WTC11 (cell line): ENCODE results near the gene SLC1A4. TPM values are rescaled to one million over a fixed set of nuclear protein-coding genes. Genes with fewer than 3 reads are reported as not detected.

ENCODE experiments used
- ATAC-seq: fragments of 200-7000 bp; cut with Tn5 transposase; 2 replicates; pipeline ENCODE4 v1.10.0; 2021; ENCODE audit warnings: mild to moderate bottlenecking, moderate library complexity
- CTCF ChIA-PET: fragments of 300-600 bp; sonication (Branson Sonifier 250); formaldehyde crosslinking; loops from one replicate; lab custom pipeline; 2021; ENCODE audit warnings: antibody characterized with exemption; lab: Charles Lee
- POLR2A ChIA-PET: fragments of 350-600 bp; sonication (Branson Sonifier 250); formaldehyde crosslinking; loops from one replicate; lab custom pipeline; 2021; ENCODE audit warnings: antibody characterized with exemption; lab: Charles Lee
- DNase-seq: peaks from one replicate; pipeline ENCODE4 v3.0.0; 2021; ENCODE audit warnings: low spot score
- H3K27ac Mint-ChIP-seq: 2 replicates; pipeline ENCODE4 v1.8.0; 2021; ENCODE audit warnings: mixed read lengths
- H3K27me3 Mint-ChIP-seq: 2 replicates; pipeline ENCODE4 v1.8.0; 2021; ENCODE audit warnings: low read depth, mild to moderate bottlenecking, moderate library complexity, mixed read lengths
- H3K36me3 Mint-ChIP-seq: 2 replicates; pipeline ENCODE4 v1.8.0; 2021; ENCODE audit warnings: mixed read lengths
- H3K4me1 Mint-ChIP-seq: 2 replicates; pipeline ENCODE4 v1.8.0; 2022; ENCODE audit warnings: mixed read lengths
- H3K4me3 Mint-ChIP-seq: 2 replicates; pipeline ENCODE4 v1.8.0; 2021; ENCODE audit warnings: mild to moderate bottlenecking, moderate library complexity, mixed read lengths
- H3K9me3 Mint-ChIP-seq: 2 replicates; pipeline ENCODE4 v1.8.0; 2021; ENCODE audit warnings: mixed read lengths
- CREM ChIP-seq: sonication (generic); formaldehyde crosslinking; IDR thresholded peaks from 2 replicates; pipeline ENCODE4 v1.8.1; 2022; ENCODE audit warnings: mild to moderate bottlenecking, missing genetic modification reagents, moderate library complexity
- EMX1 ChIP-seq: fragments of 250-450 bp; sonication (Bioruptor Pico); IDR thresholded peaks from 2 replicates; pipeline ENCODE4 v1.8.0; 2021; ENCODE audit warnings: mild to moderate bottlenecking
- KAT7 ChIP-seq: sonication (generic); formaldehyde crosslinking; IDR thresholded peaks from 2 replicates; pipeline ENCODE4 v1.8.1; 2023; ENCODE audit warnings: missing genetic modification reagents, mild to moderate bottlenecking, borderline replicate concordance
- MXD4 ChIP-seq: fragments of 250-450 bp; sonication (Bioruptor Pico); IDR thresholded peaks from 2 replicates; pipeline ENCODE4 v1.8.0; 2021; ENCODE audit warnings: mild to moderate bottlenecking, moderate library complexity, borderline replicate concordance
- NFYB ChIP-seq: sonication (generic); formaldehyde crosslinking; conservative IDR thresholded peaks from 2 replicates; pipeline ENCODE4 v1.8.0; 2022; ENCODE audit warnings: low read depth, missing genetic modification reagents
- NR2C2 ChIP-seq: sonication (generic); formaldehyde crosslinking; IDR thresholded peaks from 2 replicates; pipeline ENCODE4 v1.8.0; 2022; ENCODE audit warnings: mild to moderate bottlenecking, missing genetic modification reagents
- RELA ChIP-seq: sonication (generic); formaldehyde crosslinking; IDR thresholded peaks from 2 replicates; pipeline ENCODE4 v1.8.1; 2022; ENCODE audit warnings: missing genetic modification reagents, mild to moderate bottlenecking, borderline replicate concordance
- SOX15 ChIP-seq: fragments of 250-450 bp; sonication (Bioruptor Pico); IDR thresholded peaks from 2 replicates; pipeline ENCODE4 v1.9.0; 2021; ENCODE audit warnings: mild to moderate bottlenecking
- SP1 ChIP-seq: sonication (generic); formaldehyde crosslinking; conservative IDR thresholded peaks from 2 replicates; pipeline ENCODE4 v1.8.1; 2022; ENCODE audit warnings: missing genetic modification reagents
- ZNF263 ChIP-seq: sonication (generic); formaldehyde crosslinking; IDR thresholded peaks from 2 replicates; pipeline ENCODE4 v1.8.1; 2022; ENCODE audit warnings: low read depth, mild to moderate bottlenecking, moderate library complexity, missing genetic modification reagents
- ZNF671 ChIP-seq: fragments of 250-450 bp; sonication (Bioruptor Pico); IDR thresholded peaks from 2 replicates; pipeline ENCODE4 v1.8.0; 2021; ENCODE audit warnings: mild to moderate bottlenecking
- total RNA-seq: library from RNA; stranded (reverse); gene quantifications from 3 replicates; pipeline ENCODE4 v1.2.3, GENCODE V29; 2021
- TF ChIP-seq, protein P1 (sequence below): sonication (generic); formaldehyde crosslinking; IDR thresholded peaks from 2 replicates; pipeline ENCODE4 v1.8.0; 2023; ENCODE audit warnings: missing genetic modification reagents, mild to moderate bottlenecking, borderline replicate concordance
- TF ChIP-seq, protein P2 (sequence below): sonication (generic); formaldehyde crosslinking; IDR thresholded peaks from 2 replicates; pipeline ENCODE4 v1.8.1; 2022; ENCODE audit warnings: mild to moderate bottlenecking, missing genetic modification reagents, moderate library complexity, borderline replicate concordance
- TF ChIP-seq, protein P3 (sequence below): sonication (generic); formaldehyde crosslinking; IDR thresholded peaks from 2 replicates; pipeline ENCODE4 v1.8.0; 2023; ENCODE audit warnings: mild to moderate bottlenecking, missing genetic modification reagents
- TF ChIP-seq, protein P4 (sequence below): sonication (generic); formaldehyde crosslinking; IDR thresholded peaks from 2 replicates; pipeline ENCODE4 v1.8.1; 2022; ENCODE audit warnings: missing genetic modification reagents, borderline replicate concordance
- TF ChIP-seq, protein P5 (sequence below): sonication (generic); formaldehyde crosslinking; IDR thresholded peaks from 2 replicates; pipeline ENCODE4 v1.8.1; 2022; ENCODE audit warnings: low read depth, mild to moderate bottlenecking, moderate library complexity, missing genetic modification reagents, borderline replicate concordance
- TF ChIP-seq, protein P6 (sequence below): fragments of 250-450 bp; sonication (Bioruptor Pico); IDR thresholded peaks from 2 replicates; pipeline ENCODE4 v1.9.0; 2021; ENCODE audit warnings: mild to moderate bottlenecking, borderline replicate concordance
- TF ChIP-seq, protein P7 (sequence below): sonication (generic); formaldehyde crosslinking; IDR thresholded peaks from 2 replicates; pipeline ENCODE4 v1.8.0; 2022; ENCODE audit warnings: mild to moderate bottlenecking, missing genetic modification reagents

SLC1A4 gene
- total RNA-seq, 1 experiment from 2014 or later = 1.6 TPM

DNA sequence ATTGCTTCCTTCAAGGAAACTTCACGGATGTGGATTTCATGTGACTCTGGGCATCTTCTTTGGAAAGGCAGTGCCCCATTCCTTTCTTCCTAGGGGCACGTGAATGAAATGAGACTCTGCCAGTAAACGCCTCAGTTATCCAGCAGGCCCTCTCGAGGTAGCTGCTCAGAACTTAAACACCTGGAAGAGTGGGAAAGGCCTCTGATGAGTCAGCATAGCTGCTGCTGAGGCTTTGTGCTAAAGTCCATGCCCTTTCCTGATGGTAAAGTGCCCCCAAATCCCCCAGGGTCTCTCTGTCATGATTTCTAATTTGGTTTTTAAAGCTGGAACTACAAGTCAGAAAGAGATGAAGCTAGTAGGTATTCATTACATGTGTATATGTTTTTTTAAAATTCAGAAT, 3.8 kb downstream of the SLC1A4 start:
- Mint-ChIP-seq H3K4me1 (peaks cover 11% of the 10 kb centered on the region), H3K27ac (no peak overlapping the region), H3K9me3 (no peaks in the 10 kb centered on the region), H3K27me3 (peaks cover 42% of the 10 kb centered on the region), H3K36me3 (no peaks in the 10 kb centered on the region), H3K4me3 (no peak overlapping the region)
- ATAC-seq (no peak), DNase-seq (no peak)
- ChIA-PET CTCF (interaction anchor here (1.0 to 1.6 kb wide), 4 partner anchors 14 to 75 kb away, joined by 4 to 6 read pairs (median 4); no protein-coding TSS in a partner anchor), POLR2A (interaction anchor here (1.1 kb wide), 1 partner anchor 63 kb away, joined by 3 read pairs; the partner anchor contains the start of gene CEP68)
- TF ChIP-seq, protein P1, sequence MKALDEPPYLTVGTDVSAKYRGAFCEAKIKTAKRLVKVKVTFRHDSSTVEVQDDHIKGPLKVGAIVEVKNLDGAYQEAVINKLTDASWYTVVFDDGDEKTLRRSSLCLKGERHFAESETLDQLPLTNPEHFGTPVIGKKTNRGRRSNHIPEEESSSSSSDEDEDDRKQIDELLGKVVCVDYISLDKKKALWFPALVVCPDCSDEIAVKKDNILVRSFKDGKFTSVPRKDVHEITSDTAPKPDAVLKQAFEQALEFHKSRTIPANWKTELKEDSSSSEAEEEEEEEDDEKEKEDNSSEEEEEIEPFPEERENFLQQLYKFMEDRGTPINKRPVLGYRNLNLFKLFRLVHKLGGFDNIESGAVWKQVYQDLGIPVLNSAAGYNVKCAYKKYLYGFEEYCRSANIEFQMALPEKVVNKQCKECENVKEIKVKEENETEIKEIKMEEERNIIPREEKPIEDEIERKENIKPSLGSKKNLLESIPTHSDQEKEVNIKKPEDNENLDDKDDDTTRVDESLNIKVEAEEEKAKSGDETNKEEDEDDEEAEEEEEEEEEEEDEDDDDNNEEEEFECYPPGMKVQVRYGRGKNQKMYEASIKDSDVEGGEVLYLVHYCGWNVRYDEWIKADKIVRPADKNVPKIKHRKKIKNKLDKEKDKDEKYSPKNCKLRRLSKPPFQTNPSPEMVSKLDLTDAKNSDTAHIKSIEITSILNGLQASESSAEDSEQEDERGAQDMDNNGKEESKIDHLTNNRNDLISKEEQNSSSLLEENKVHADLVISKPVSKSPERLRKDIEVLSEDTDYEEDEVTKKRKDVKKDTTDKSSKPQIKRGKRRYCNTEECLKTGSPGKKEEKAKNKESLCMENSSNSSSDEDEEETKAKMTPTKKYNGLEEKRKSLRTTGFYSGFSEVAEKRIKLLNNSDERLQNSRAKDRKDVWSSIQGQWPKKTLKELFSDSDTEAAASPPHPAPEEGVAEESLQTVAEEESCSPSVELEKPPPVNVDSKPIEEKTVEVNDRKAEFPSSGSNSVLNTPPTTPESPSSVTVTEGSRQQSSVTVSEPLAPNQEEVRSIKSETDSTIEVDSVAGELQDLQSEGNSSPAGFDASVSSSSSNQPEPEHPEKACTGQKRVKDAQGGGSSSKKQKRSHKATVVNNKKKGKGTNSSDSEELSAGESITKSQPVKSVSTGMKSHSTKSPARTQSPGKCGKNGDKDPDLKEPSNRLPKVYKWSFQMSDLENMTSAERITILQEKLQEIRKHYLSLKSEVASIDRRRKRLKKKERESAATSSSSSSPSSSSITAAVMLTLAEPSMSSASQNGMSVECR (CRISPR knock-in tag) = no peak
- TF ChIP-seq CREM (CRISPR knock-in tag) = no peak
- TF ChIP-seq, protein P2, sequence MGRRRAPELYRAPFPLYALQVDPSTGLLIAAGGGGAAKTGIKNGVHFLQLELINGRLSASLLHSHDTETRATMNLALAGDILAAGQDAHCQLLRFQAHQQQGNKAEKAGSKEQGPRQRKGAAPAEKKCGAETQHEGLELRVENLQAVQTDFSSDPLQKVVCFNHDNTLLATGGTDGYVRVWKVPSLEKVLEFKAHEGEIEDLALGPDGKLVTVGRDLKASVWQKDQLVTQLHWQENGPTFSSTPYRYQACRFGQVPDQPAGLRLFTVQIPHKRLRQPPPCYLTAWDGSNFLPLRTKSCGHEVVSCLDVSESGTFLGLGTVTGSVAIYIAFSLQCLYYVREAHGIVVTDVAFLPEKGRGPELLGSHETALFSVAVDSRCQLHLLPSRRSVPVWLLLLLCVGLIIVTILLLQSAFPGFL (CRISPR knock-in tag) = no peak
- TF ChIP-seq NR2C2 (CRISPR knock-in tag) = no peak
- no peak for TF ChIP-seq EMX1 (CRISPR knock-in tag)
- TF ChIP-seq RELA (CRISPR knock-in tag) = no peak
- TF ChIP-seq, protein P3, sequence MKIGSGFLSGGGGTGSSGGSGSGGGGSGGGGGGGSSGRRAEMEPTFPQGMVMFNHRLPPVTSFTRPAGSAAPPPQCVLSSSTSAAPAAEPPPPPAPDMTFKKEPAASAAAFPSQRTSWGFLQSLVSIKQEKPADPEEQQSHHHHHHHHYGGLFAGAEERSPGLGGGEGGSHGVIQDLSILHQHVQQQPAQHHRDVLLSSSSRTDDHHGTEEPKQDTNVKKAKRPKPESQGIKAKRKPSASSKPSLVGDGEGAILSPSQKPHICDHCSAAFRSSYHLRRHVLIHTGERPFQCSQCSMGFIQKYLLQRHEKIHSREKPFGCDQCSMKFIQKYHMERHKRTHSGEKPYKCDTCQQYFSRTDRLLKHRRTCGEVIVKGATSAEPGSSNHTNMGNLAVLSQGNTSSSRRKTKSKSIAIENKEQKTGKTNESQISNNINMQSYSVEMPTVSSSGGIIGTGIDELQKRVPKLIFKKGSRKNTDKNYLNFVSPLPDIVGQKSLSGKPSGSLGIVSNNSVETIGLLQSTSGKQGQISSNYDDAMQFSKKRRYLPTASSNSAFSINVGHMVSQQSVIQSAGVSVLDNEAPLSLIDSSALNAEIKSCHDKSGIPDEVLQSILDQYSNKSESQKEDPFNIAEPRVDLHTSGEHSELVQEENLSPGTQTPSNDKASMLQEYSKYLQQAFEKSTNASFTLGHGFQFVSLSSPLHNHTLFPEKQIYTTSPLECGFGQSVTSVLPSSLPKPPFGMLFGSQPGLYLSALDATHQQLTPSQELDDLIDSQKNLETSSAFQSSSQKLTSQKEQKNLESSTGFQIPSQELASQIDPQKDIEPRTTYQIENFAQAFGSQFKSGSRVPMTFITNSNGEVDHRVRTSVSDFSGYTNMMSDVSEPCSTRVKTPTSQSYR (CRISPR knock-in tag) = no peak
- no peak for TF ChIP-seq NFYB
- TF ChIP-seq, protein P4, sequence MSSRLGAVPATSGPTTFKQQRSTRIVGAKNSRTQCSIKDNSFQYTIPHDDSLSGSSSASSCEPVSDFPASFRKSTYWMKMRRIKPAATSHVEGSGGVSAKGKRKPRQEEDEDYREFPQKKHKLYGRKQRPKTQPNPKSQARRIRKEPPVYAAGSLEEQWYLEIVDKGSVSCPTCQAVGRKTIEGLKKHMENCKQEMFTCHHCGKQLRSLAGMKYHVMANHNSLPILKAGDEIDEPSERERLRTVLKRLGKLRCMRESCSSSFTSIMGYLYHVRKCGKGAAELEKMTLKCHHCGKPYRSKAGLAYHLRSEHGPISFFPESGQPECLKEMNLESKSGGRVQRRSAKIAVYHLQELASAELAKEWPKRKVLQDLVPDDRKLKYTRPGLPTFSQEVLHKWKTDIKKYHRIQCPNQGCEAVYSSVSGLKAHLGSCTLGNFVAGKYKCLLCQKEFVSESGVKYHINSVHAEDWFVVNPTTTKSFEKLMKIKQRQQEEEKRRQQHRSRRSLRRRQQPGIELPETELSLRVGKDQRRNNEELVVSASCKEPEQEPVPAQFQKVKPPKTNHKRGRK (CRISPR knock-in tag) = no peak
- no peak for TF ChIP-seq SP1
- TF ChIP-seq, protein P5, sequence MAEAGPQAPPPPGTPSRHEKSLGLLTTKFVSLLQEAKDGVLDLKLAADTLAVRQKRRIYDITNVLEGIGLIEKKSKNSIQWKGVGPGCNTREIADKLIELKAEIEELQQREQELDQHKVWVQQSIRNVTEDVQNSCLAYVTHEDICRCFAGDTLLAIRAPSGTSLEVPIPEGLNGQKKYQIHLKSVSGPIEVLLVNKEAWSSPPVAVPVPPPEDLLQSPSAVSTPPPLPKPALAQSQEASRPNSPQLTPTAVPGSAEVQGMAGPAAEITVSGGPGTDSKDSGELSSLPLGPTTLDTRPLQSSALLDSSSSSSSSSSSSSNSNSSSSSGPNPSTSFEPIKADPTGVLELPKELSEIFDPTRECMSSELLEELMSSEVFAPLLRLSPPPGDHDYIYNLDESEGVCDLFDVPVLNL (CRISPR knock-in tag) = no peak
- TF ChIP-seq, protein P6, sequence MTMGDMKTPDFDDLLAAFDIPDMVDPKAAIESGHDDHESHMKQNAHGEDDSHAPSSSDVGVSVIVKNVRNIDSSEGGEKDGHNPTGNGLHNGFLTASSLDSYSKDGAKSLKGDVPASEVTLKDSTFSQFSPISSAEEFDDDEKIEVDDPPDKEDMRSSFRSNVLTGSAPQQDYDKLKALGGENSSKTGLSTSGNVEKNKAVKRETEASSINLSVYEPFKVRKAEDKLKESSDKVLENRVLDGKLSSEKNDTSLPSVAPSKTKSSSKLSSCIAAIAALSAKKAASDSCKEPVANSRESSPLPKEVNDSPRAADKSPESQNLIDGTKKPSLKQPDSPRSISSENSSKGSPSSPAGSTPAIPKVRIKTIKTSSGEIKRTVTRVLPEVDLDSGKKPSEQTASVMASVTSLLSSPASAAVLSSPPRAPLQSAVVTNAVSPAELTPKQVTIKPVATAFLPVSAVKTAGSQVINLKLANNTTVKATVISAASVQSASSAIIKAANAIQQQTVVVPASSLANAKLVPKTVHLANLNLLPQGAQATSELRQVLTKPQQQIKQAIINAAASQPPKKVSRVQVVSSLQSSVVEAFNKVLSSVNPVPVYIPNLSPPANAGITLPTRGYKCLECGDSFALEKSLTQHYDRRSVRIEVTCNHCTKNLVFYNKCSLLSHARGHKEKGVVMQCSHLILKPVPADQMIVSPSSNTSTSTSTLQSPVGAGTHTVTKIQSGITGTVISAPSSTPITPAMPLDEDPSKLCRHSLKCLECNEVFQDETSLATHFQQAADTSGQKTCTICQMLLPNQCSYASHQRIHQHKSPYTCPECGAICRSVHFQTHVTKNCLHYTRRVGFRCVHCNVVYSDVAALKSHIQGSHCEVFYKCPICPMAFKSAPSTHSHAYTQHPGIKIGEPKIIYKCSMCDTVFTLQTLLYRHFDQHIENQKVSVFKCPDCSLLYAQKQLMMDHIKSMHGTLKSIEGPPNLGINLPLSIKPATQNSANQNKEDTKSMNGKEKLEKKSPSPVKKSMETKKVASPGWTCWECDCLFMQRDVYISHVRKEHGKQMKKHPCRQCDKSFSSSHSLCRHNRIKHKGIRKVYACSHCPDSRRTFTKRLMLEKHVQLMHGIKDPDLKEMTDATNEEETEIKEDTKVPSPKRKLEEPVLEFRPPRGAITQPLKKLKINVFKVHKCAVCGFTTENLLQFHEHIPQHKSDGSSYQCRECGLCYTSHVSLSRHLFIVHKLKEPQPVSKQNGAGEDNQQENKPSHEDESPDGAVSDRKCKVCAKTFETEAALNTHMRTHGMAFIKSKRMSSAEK (CRISPR knock-in tag) = no peak
- TF ChIP-seq KAT7 = no peak
- TF ChIP-seq, protein P7, sequence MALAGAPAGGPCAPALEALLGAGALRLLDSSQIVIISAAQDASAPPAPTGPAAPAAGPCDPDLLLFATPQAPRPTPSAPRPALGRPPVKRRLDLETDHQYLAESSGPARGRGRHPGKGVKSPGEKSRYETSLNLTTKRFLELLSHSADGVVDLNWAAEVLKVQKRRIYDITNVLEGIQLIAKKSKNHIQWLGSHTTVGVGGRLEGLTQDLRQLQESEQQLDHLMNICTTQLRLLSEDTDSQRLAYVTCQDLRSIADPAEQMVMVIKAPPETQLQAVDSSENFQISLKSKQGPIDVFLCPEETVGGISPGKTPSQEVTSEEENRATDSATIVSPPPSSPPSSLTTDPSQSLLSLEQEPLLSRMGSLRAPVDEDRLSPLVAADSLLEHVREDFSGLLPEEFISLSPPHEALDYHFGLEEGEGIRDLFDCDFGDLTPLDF = no peak
- no peak for TF ChIP-seq SOX15 (CRISPR knock-in tag)
- TF ChIP-seq ZNF263 = no peak
- TF ChIP-seq ZNF671 (CRISPR knock-in tag) = no peak
- no peak for TF ChIP-seq MXD4 (CRISPR knock-in tag)
